Thyroid gland (tissue), 4 donors: ENCODE data around the gene BHLHE41. TPM values are rescaled to one million over a fixed set of nuclear protein-coding genes. Genes with fewer than 3 reads are reported as not detected.

Source experiments
- DNase-seq, 2 donors: peaks; one replicate each; pipeline ENCODE4 v3.0.0-alpha.2; 2019
- H3K27ac ChIP-seq, 3 donors: fragments of 200-600 bp; sonication (generic); 1 replicate in 2 of 3; 2 replicates in 1 of 3; pipeline ENCODE4 v1.5.1; 2016 to 2019; ENCODE audit warnings: mild to moderate bottlenecking in 1 of 3, moderate library complexity in 1 of 3
- H3K27me3 ChIP-seq: fragments of 200-600 bp; sonication (generic); one replicate; pipeline ENCODE4 v1.5.1; 2019
- H3K36me3 ChIP-seq, 2 donors: fragments of 200-600 bp; sonication (generic); one replicate each; pipeline ENCODE4 v1.5.1; 2016 to 2019
- H3K4me1 ChIP-seq, 2 donors: fragments of 200-600 bp; sonication (generic); one replicate each; pipeline ENCODE4 v1.5.1; 2017 to 2019
- H3K4me3 ChIP-seq, 3 donors: fragments of 200-600 bp; sonication (generic); replicated peaks in 1 of 3; 1 replicate in 2 of 3; 2 replicates in 1 of 3; pipeline ENCODE4 v1.5.1; 2016; ENCODE audit warnings: mild to moderate bottlenecking in 1 of 3
- H3K9me3 ChIP-seq: fragments of 200-600 bp; sonication (generic); one replicate; pipeline ENCODE4 v1.5.1; 2017
- CTCF ChIP-seq, 6 experiments: fragments of 200-600 bp in 3 of 6; fragments of 450-650 bp in 3 of 6; sonication (generic) in 3 of 6; IDR thresholded peaks; one replicate each; pipeline ENCODE4 v1.5.1; 2016 to 2019; ENCODE audit warnings: antibody characterized with exemption in 6 of 6, mild to moderate bottlenecking in 2 of 6, inconsistent platforms in 1 of 6, moderate library complexity in 1 of 6
- POLR2A ChIP-seq, 2 donors: fragments of 450-650 bp; IDR thresholded peaks; one replicate each; pipeline ENCODE4 v1.6.1; 2017; ENCODE audit warnings: antibody characterized with exemption in 2 of 2, mild to moderate bottlenecking in 2 of 2, moderate library complexity in 1 of 2
- WGBS, 2 donors: methylation state at CpG; one replicate each; pipeline ENCODE4 v1.1.5; 2017; 5-methylcytosine and 5-hydroxymethylcytosine counted together
- intact Hi-C: fragments of 100-400 bp; cut with DNase I; formaldehyde crosslinking; loops from one replicate; pipeline ENCODE4 v1.15.1; 2023
- total RNA-seq, 4 donors: library from RNA; depleted of rRNA; stranded (reverse); fragments of >200 nt; gene quantifications; one replicate each; pipeline ENCODE4 v1.2.3, GENCODE V29; 2016

Gene BHLHE41
- total RNA-seq, 4 donors from 2014 or later = 32.6 to 67.4 (median 34.3) TPM

DNA sequence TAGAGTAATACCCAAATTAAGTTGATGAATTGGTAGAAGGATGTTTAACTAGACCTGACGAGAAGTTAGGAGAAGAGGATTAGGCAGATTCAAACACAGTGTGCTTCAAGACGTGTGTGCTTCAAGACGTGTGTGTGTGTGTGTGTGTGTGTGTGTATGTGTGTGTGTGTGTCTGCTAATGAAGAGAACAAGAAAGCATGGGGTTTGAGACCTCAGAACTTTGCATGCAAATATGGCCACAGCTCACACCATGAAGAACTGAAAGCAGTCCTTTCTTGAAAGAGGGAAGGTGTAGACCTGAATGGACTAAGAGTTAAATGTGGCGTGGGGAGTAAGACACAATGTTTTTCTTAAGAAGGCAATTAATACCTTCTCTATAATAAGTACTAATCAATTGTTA, 38.1 kb upstream of the BHLHE41 start:
- TF ChIP-seq CTCF (IDR thresholded peaks at IDR 0.05) = no peak
- TF ChIP-seq POLR2A (IDR thresholded peaks at IDR 0.05) = no peak
- WGBS, 2 donors = 75 to 80% methylated on average over 4 of the region's 4 CpGs
- H3K4me3 ChIP-seq = no peak overlapping the region
- no peaks in the 10 kb centered on the region for H3K36me3 ChIP-seq
- H3K9me3 ChIP-seq = no peaks in the 10 kb centered on the region
- intact Hi-C loops = no loop called here
- no peak for DNase-seq
- H3K27me3 ChIP-seq = no peaks in the 10 kb centered on the region
- H3K27ac ChIP-seq = no peak overlapping the region
- no peaks in the 10 kb centered on the region for H3K4me1 ChIP-seq

- WGBS, 2 donors = 91 to 92% methylated on average over 1 of the region's 1 CpG
- no peak for DNase-seq
- no peaks in the 10 kb centered on the region for H3K36me3 ChIP-seq
- no peaks in the 10 kb centered on the region for H3K9me3 ChIP-seq
- no peak overlapping the region for H3K27ac ChIP-seq
- no peak for TF ChIP-seq POLR2A (IDR thresholded peaks at IDR 0.05)
- TF ChIP-seq CTCF (IDR thresholded peaks at IDR 0.05) = no peak
- intact Hi-C loops = no loop called here
- H3K27me3 ChIP-seq = no peaks in the 10 kb centered on the region
- no peak overlapping the region for H3K4me3 ChIP-seq
- no peaks in the 10 kb centered on the region for H3K4me1 ChIP-seq
These were observed 37.3 kb upstream of the BHLHE41 start for GRCh38 chr12:26162174-26162573.

DNA sequence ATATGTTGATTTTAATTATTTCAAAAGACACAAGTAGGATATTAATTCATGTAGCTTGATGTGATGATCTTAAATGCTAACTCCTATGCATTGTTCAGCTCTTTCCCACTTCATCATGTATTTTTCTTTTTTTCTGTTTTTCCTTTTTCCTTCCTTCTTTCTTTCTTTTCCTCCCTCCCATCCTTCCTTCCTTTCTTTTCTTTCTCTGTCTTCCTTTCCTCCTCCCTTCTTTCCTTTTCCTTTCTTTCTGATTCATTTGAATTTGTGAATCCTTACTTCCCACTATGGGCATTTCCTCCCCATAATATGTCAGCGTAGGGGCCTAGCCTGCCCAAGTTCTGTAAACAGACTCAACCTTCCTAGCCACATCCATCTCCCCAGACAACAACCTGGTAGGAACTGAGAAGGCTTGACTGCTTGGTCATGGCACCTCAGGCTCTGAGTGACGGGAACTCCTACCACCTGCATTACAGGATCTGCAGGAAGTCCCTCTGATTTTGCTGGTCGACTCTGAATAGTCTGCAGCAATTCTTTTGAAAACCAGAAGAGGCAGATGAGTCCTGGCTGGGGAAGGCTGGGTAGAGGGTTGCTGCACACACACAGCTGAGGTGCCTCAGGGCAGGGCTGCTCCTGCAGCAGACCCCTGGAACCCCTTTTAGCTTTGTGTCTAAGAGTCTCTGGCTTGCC, 33.4 kb upstream of the BHLHE41 start:
- Histone ChIP-seq H3K27ac (no peak overlapping the region), H3K36me3 (no peaks in the 10 kb centered on the region), H3K4me1 (peaks cover 6 to 8% of the 10 kb centered on the region in 2 donors), H3K9me3 (no peaks in the 10 kb centered on the region), H3K27me3 (no peaks in the 10 kb centered on the region), H3K4me3 (no peak overlapping the region)
- DNase-seq = no peak
- WGBS, 2 donors = 68 to 83% methylated on average over 3 of the region's 3 CpGs
- intact Hi-C loops = no loop called here
- TF ChIP-seq POLR2A (IDR thresholded peaks at IDR 0.05) (no peak), CTCF (IDR thresholded peaks at IDR 0.05) (no peak)

DNA sequence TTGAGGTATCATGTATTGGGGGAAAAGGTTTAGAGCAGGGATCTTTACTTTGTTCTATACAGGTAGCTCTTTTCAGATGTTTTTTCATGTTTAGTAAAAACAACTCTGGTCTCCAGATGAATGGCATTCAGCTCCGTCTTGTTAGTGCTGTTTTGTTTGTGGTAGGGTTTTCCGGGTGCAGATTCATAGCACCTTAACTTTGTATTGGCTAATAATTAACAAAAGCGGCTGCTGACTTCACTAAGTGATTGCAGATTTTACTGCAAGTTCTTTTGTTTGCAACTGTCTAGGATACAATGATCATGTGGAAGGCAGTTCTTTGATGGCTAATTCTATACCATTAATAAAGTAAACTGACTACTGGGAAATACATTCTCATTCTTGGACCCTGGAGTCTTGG, 32.2 kb upstream of the BHLHE41 start:
- Histone ChIP-seq H3K27ac (no peak overlapping the region), H3K36me3 (no peaks in the 10 kb centered on the region), H3K4me1 (peaks cover 8 to 9% of the 10 kb centered on the region in 2 donors), H3K27me3 (no peaks in the 10 kb centered on the region), H3K4me3 (no peak overlapping the region), H3K9me3 (no peaks in the 10 kb centered on the region)
- TF ChIP-seq POLR2A (IDR thresholded peaks at IDR 0.05) = no peak
- TF ChIP-seq CTCF (IDR thresholded peaks at IDR 0.05) = no peak
- 63 to 68% methylated on average over 3 of the region's 3 CpGs for WGBS, 2 donors
- DNase-seq = no peak
- intact Hi-C loops = no loop called here

- intact Hi-C loops = no loop called here
- Histone ChIP-seq H3K4me1 (peaks cover 9 to 10% of the 10 kb centered on the region in 2 donors), H3K27ac (no peak overlapping the region), H3K36me3 (no peaks in the 10 kb centered on the region), H3K27me3 (no peaks in the 10 kb centered on the region), H3K9me3 (no peaks in the 10 kb centered on the region), H3K4me3 (no peak overlapping the region)
- no peak for DNase-seq
- TF ChIP-seq POLR2A (IDR thresholded peaks at IDR 0.05) = no peak
- no peak for TF ChIP-seq CTCF (IDR thresholded peaks at IDR 0.05)
- 83 to 85% methylated on average over 17 of the region's 17 CpGs for WGBS, 2 donors
These were observed 31.5 kb upstream of the BHLHE41 start for GRCh38 chr12:26156201-26156871.
